Measurements from ENCODE around the gene DNAH9. TPM values are rescaled to one million over a fixed set of nuclear protein-coding genes. Genes with fewer than 3 reads are reported as not detected.

The DNAH9 gene
- total RNA-seq, 1 experiment from 2014 or later = 0.22 TPM

DNA sequence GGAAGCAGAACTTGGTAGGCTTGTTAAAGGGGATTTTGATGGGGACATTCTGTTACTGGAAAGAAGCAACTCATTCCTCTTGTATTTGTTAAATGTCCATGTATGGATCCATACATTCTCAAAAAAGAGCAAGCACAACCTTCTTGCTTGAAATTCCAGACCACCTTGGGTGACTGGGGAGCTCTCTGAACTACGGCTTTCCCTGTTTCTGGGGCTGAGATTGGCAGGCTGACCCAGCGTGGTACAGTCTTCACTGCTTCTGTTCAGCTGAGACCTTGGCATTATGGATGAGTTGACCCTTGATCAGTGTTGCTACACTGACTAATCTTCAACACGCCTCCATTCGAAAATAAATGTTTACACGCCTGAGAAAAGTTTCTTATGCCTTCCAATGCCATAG lies 38.5 kb downstream of the DNAH9 start:
- Histone ChIP-seq H3K14ac (ENCODE audit: insufficient read depth, low read length) (no peak overlapping the region), H2BK120ac (ENCODE audit: low read depth, low read length, poor library complexity, severe bottlenecking) (no peak overlapping the region), H3K9ac (ENCODE audit: extremely low read depth, insufficient read length, low read length) (no peak overlapping the region), H4K91ac (ENCODE audit: insufficient read length, low read depth, low read length) (no peak overlapping the region), H2AFZ (ENCODE audit: low read length) (no peak overlapping the region), H2BK20ac (ENCODE audit: low read depth, low read length, poor library complexity, severe bottlenecking) (no peak overlapping the region), H3K9me3 (ENCODE audit: control insufficient read depth, low read depth, low read length) (no peaks in the 10 kb centered on the region), H2BK5ac (ENCODE audit: insufficient read length, low read length) (no peak overlapping the region), H3K27ac (ENCODE audit: insufficient read length, low read depth, low read length) (no peak overlapping the region), H3K4me2 (ENCODE audit: insufficient read depth, insufficient read length, low read length) (no peak overlapping the region), H3K23ac (ENCODE audit: insufficient read length, low read depth, low read length) (no peak overlapping the region), H2AK5ac (ENCODE audit: insufficient read length, low read length) (no peak overlapping the region), H3K79me2 (ENCODE audit: insufficient read depth, low read length) (no peaks in the 10 kb centered on the region), H4K20me1 (ENCODE audit: control insufficient read depth, insufficient read depth, insufficient read length) (no peaks in the 10 kb centered on the region), H3K79me1 (ENCODE audit: insufficient read depth, low read depth, low read length, poor library complexity, severe bottlenecking) (no peaks in the 10 kb centered on the region), H3T11ph (ENCODE audit: low read length) (no peak overlapping the region), H4K5ac (ENCODE audit: insufficient read length, low read depth, low read length) (no peak overlapping the region), H3K4me1 (ENCODE audit: insufficient read depth, low read length) (no peaks in the 10 kb centered on the region), H3K23me2 (ENCODE audit: insufficient read length, low read depth, low read length, poor library complexity, severe bottlenecking) (no peaks in the 10 kb centered on the region), H3K56ac (ENCODE audit: insufficient read length, low read depth, low read length) (no peak overlapping the region), H3K18ac (ENCODE audit: insufficient read length, low read depth, low read length) (no peak overlapping the region), H4K8ac (replicated peaks; ENCODE audit: insufficient read length, low read depth, low read length) (no peak overlapping the region), H2BK15ac (ENCODE audit: low read depth, low read length) (no peak overlapping the region), H3K4ac (ENCODE audit: low read depth, low read length) (no peak overlapping the region), H2BK12ac (ENCODE audit: insufficient read length, low read depth, low read length) (no peak overlapping the region), H3K27me3 (ENCODE audit: insufficient read depth, low read length) (no peaks in the 10 kb centered on the region)
- Mint-ChIP-seq H3K36me3 (ENCODE audit: insufficient read depth in 1 of 3, low read depth in 3 of 3) (no peaks in the 10 kb centered on the region), H3K4me3 (no peak overlapping the region), H3K9me3 (peaks cover 0 to 3% of the 10 kb centered on the region in 2 experiments; a peak in 2 of 5 replicates), H3K4me1 (no peaks in the 10 kb centered on the region), H3K27ac (no peak overlapping the region; a peak in 1 of 7 replicates), H3K27me3 (ENCODE audit: low read depth) (peaks cover 5% of the 10 kb centered on the region)
- TF ChIP-seq, protein P1, sequence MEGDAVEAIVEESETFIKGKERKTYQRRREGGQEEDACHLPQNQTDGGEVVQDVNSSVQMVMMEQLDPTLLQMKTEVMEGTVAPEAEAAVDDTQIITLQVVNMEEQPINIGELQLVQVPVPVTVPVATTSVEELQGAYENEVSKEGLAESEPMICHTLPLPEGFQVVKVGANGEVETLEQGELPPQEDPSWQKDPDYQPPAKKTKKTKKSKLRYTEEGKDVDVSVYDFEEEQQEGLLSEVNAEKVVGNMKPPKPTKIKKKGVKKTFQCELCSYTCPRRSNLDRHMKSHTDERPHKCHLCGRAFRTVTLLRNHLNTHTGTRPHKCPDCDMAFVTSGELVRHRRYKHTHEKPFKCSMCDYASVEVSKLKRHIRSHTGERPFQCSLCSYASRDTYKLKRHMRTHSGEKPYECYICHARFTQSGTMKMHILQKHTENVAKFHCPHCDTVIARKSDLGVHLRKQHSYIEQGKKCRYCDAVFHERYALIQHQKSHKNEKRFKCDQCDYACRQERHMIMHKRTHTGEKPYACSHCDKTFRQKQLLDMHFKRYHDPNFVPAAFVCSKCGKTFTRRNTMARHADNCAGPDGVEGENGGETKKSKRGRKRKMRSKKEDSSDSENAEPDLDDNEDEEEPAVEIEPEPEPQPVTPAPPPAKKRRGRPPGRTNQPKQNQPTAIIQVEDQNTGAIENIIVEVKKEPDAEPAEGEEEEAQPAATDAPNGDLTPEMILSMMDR (conservative IDR thresholded peaks at IDR 0.05) = no peak
- no CpG with 5 or more reads among the region's 5 CpGs for WGBS (ENCODE audit: extremely low coverage, insufficient read length, low lambda C conversion rate)
- DNase-seq = no peak
